ENCODE results near the gene IL37.
"Not testable (repeated sequence)": the region's sequence is repeated elsewhere in the genome, so short reads cannot be mapped to it uniquely, and the experiment has no call there.

The IL37 gene

DNA sequence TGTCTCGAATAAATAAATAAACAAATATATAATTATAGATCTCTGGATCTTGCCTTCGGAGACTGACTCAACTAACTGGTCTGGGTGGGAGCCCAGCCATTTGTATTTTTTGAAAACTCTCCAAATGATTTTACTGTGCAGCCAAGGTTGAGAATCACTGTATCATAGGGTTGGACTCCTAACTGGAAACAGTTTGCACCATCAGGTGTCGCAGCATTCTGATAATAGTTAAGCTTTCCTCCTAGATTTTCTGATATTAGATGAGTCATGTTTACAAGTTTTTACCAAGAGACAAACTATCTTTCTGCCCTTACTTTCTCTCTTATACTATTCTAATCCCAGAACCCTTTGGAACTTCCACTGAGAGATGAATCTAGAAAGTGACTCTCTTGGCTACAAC is 16.8 kb downstream of the IL37 start:
- no peak overlapping the region for H3K9ac ChIP-seq (ENCODE audit: low read length)
- no CpG with 5 or more reads among the region's 3 CpGs for WGBS (ENCODE audit: extremely low coverage, insufficient coverage, low lambda C conversion rate)
- no peak overlapping the region for H3K4me3 ChIP-seq (ENCODE audit: low read length)
- H3K27me3 ChIP-seq (ENCODE audit: insufficient read depth, low read length, poor library complexity): no peaks in the 10 kb centered on the region
- H2BK15ac ChIP-seq (replicated peaks; ENCODE audit: low read depth): no peak overlapping the region
- H4K8ac ChIP-seq (ENCODE audit: low read depth, low read length): no peak overlapping the region
- H3K79me1 ChIP-seq (ENCODE audit: low read length): no peaks in the 10 kb centered on the region
- H3K4me1 ChIP-seq (ENCODE audit: control insufficient read depth, low read depth, low read length): no peaks in the 10 kb centered on the region
- no peak overlapping the region for H2BK120ac ChIP-seq (ENCODE audit: low read depth, low read length)
- no peak overlapping the region for H3K4me2 ChIP-seq (ENCODE audit: low read length)
- no peak overlapping the region for H4K5ac ChIP-seq (ENCODE audit: low read length)
- DNase-seq: no peak
- H2AK5ac ChIP-seq (ENCODE audit: low read length): no peak overlapping the region
- H3K27ac ChIP-seq (ENCODE audit: low read depth, low read length): no peak overlapping the region
- H2BK5ac ChIP-seq (ENCODE audit: low read length): no peak overlapping the region
- no peaks in the 10 kb centered on the region for H3K79me2 ChIP-seq (ENCODE audit: control insufficient read depth, insufficient read depth, low read length)
- no peaks in the 10 kb centered on the region for H3K36me3 ChIP-seq (ENCODE audit: control insufficient read depth, insufficient read depth, low read length)
- H3K18ac ChIP-seq (ENCODE audit: low read length): no peak overlapping the region
- no peak overlapping the region for H3K23ac ChIP-seq (ENCODE audit: low read length)
- no peak overlapping the region for H3K4ac ChIP-seq (ENCODE audit: low read depth, low read length)
- no peak overlapping the region for H3K56ac ChIP-seq (ENCODE audit: low read length)

GRCh38 chr2:112933261-112933660 is 22.3 kb downstream of the IL37 start:
- no peaks in the 10 kb centered on the region for H3K79me2 ChIP-seq (ENCODE audit: control insufficient read depth, insufficient read depth, low read length)
- H3K36me3 ChIP-seq (ENCODE audit: control insufficient read depth, insufficient read depth, low read length): no peaks in the 10 kb centered on the region
- H3K56ac ChIP-seq (ENCODE audit: low read length): no peak overlapping the region
- H3K18ac ChIP-seq (ENCODE audit: low read length): no peak overlapping the region
- no peak overlapping the region for H3K4ac ChIP-seq (ENCODE audit: low read depth, low read length)
- H3K4me2 ChIP-seq (ENCODE audit: low read length): no peak overlapping the region
- no peak overlapping the region for H3K27ac ChIP-seq (ENCODE audit: low read depth, low read length)
- no peak overlapping the region for H2BK120ac ChIP-seq (ENCODE audit: low read depth, low read length)
- no peak overlapping the region for H4K5ac ChIP-seq (ENCODE audit: low read length)
- H2AK5ac ChIP-seq (ENCODE audit: low read length): no peak overlapping the region
- DNase-seq: no peak
- no peak overlapping the region for H3K9ac ChIP-seq (ENCODE audit: low read length)
- H2BK5ac ChIP-seq (ENCODE audit: low read length): no peak overlapping the region
- no CpG with 5 or more reads among the region's 12 CpGs for WGBS (ENCODE audit: extremely low coverage, insufficient coverage, low lambda C conversion rate)
- no peaks in the 10 kb centered on the region for H3K4me1 ChIP-seq (ENCODE audit: control insufficient read depth, low read depth, low read length)
- H3K23ac ChIP-seq (ENCODE audit: low read length): no peak overlapping the region
- H4K8ac ChIP-seq (ENCODE audit: low read depth, low read length): no peak overlapping the region
- no peaks in the 10 kb centered on the region for H3K27me3 ChIP-seq (ENCODE audit: insufficient read depth, low read length, poor library complexity)
- H3K79me1 ChIP-seq (ENCODE audit: low read length): no peaks in the 10 kb centered on the region
- no peak overlapping the region for H2BK15ac ChIP-seq (replicated peaks; ENCODE audit: low read depth)
- no peak overlapping the region for H3K4me3 ChIP-seq (ENCODE audit: low read length)

DNA sequence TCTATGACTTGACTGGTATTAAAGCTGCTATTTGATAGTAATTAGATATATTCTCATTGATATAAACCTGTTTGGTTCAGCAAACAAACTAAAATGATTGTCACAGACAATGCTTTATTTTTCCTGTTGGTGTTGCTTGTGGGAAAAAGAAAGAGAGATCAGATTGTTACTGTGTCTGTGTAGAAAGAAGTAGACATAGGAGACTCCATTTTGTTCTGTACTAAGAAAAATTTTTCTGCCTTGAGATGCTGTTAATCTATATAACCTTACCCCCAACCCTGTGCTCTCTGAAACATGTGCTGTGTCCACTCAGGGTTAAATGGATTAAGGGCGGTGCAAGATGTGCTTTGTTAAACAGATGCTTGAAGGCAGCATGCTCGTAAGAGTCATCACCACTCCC is 23.2 kb downstream of the IL37 start:
- not testable (repeated sequence) for H3K27ac ChIP-seq (ENCODE audit: low read depth, low read length); H2BK120ac ChIP-seq (ENCODE audit: low read depth, low read length); H3K79me1 ChIP-seq (ENCODE audit: low read length); H3K4me1 ChIP-seq (ENCODE audit: control insufficient read depth, low read depth, low read length); H3K23ac ChIP-seq (ENCODE audit: low read length); H2AK5ac ChIP-seq (ENCODE audit: low read length); H2BK5ac ChIP-seq (ENCODE audit: low read length); H3K79me2 ChIP-seq (ENCODE audit: control insufficient read depth, insufficient read depth, low read length); H3K9ac ChIP-seq (ENCODE audit: low read length); H3K18ac ChIP-seq (ENCODE audit: low read length); H3K4me2 ChIP-seq (ENCODE audit: low read length); H3K4me3 ChIP-seq (ENCODE audit: low read length); H3K56ac ChIP-seq (ENCODE audit: low read length); H3K27me3 ChIP-seq (ENCODE audit: insufficient read depth, low read length, poor library complexity); H3K4ac ChIP-seq (ENCODE audit: low read depth, low read length); H4K5ac ChIP-seq (ENCODE audit: low read length); DNase-seq; H3K36me3 ChIP-seq (ENCODE audit: control insufficient read depth, insufficient read depth, low read length); H2BK15ac ChIP-seq (replicated peaks; ENCODE audit: low read depth); H4K8ac ChIP-seq (ENCODE audit: low read depth, low read length)
- WGBS (ENCODE audit: extremely low coverage, insufficient coverage, low lambda C conversion rate): no CpG with 5 or more reads among the region's 2 CpGs

DNA sequence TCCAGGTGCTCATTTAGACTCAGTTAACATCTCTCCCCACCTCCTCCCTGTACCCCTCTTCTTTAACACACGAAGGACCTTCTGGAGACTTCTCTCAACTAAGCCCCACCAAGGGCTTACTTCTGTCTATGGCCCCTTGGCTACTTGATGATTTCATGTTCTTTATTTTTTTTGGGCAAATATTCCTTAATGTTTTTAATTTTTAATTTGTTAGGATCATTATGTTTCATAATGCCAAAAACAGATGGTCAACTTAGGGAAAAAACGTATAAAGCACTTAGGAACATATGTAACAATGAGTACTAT is 25.9 kb downstream of the IL37 start:
- Histone ChIP-seq H3K36me3 (ENCODE audit: control insufficient read depth, insufficient read depth, low read length) (no peaks in the 10 kb centered on the region), H3K27ac (ENCODE audit: low read depth, low read length) (no peak overlapping the region), H2BK120ac (ENCODE audit: low read depth, low read length) (no peak overlapping the region), H3K56ac (ENCODE audit: low read length) (no peak overlapping the region), H3K4me1 (ENCODE audit: control insufficient read depth, low read depth, low read length) (no peaks in the 10 kb centered on the region), H3K79me2 (ENCODE audit: control insufficient read depth, insufficient read depth, low read length) (no peaks in the 10 kb centered on the region), H3K79me1 (ENCODE audit: low read length) (no peaks in the 10 kb centered on the region), H2BK15ac (replicated peaks; ENCODE audit: low read depth) (no peak overlapping the region), H3K4ac (ENCODE audit: low read depth, low read length) (no peak overlapping the region), H3K4me2 (ENCODE audit: low read length) (no peak overlapping the region), H3K18ac (ENCODE audit: low read length) (no peak overlapping the region), H3K23ac (ENCODE audit: low read length) (no peak overlapping the region), H2AK5ac (ENCODE audit: low read length) (no peak overlapping the region), H4K8ac (ENCODE audit: low read depth, low read length) (no peak overlapping the region), H3K4me3 (ENCODE audit: low read length) (no peak overlapping the region), H4K5ac (ENCODE audit: low read length) (no peak overlapping the region), H3K27me3 (ENCODE audit: insufficient read depth, low read length, poor library complexity) (no peaks in the 10 kb centered on the region), H3K9ac (ENCODE audit: low read length) (no peak overlapping the region), H2BK5ac (ENCODE audit: low read length) (no peak overlapping the region)
- DNase-seq: no peak
- no CpG with 5 or more reads among the region's 2 CpGs for whole genome bisulfite sequencing (ENCODE audit: extremely low coverage, insufficient coverage, low lambda C conversion rate)

GRCh38 chr2:112938904-112939303 is 27.9 kb downstream of the IL37 start:
- Histone ChIP-seq H2BK120ac (ENCODE audit: low read depth, low read length) (no peak overlapping the region), H3K4ac (ENCODE audit: low read depth, low read length) (no peak overlapping the region), H3K27me3 (ENCODE audit: insufficient read depth, low read length, poor library complexity) (no peaks in the 10 kb centered on the region), H3K4me1 (ENCODE audit: control insufficient read depth, low read depth, low read length) (no peaks in the 10 kb centered on the region), H4K8ac (ENCODE audit: low read depth, low read length) (no peak overlapping the region), H3K4me2 (ENCODE audit: low read length) (no peak overlapping the region), H3K56ac (ENCODE audit: low read length) (no peak overlapping the region), H3K36me3 (ENCODE audit: control insufficient read depth, insufficient read depth, low read length) (no peaks in the 10 kb centered on the region), H3K79me1 (ENCODE audit: low read length) (no peaks in the 10 kb centered on the region), H3K4me3 (ENCODE audit: low read length) (no peak overlapping the region), H3K23ac (ENCODE audit: low read length) (no peak overlapping the region), H2BK15ac (replicated peaks; ENCODE audit: low read depth) (no peak overlapping the region), H2BK5ac (ENCODE audit: low read length) (no peak overlapping the region), H3K18ac (ENCODE audit: low read length) (no peak overlapping the region), H3K27ac (ENCODE audit: low read depth, low read length) (no peak overlapping the region), H2AK5ac (ENCODE audit: low read length) (no peak overlapping the region), H4K5ac (ENCODE audit: low read length) (no peak overlapping the region), H3K79me2 (ENCODE audit: control insufficient read depth, insufficient read depth, low read length) (no peaks in the 10 kb centered on the region), H3K9ac (ENCODE audit: low read length) (no peak overlapping the region)
- no peak for DNase-seq
- WGBS (ENCODE audit: extremely low coverage, insufficient coverage, low lambda C conversion rate): no CpG with 5 or more reads among the region's 5 CpGs

GRCh38 chr2:112939425-112939824 is 28.5 kb downstream of the IL37 start:
- Histone ChIP-seq H4K5ac (ENCODE audit: low read length) (no peak overlapping the region), H2BK5ac (ENCODE audit: low read length) (no peak overlapping the region), H3K79me1 (ENCODE audit: low read length) (no peaks in the 10 kb centered on the region), H3K4ac (ENCODE audit: low read depth, low read length) (no peak overlapping the region), H3K27ac (ENCODE audit: low read depth, low read length) (no peak overlapping the region), H3K36me3 (ENCODE audit: control insufficient read depth, insufficient read depth, low read length) (no peaks in the 10 kb centered on the region), H3K23ac (ENCODE audit: low read length) (no peak overlapping the region), H2AK5ac (ENCODE audit: low read length) (no peak overlapping the region), H3K4me2 (ENCODE audit: low read length) (no peak overlapping the region), H3K79me2 (ENCODE audit: control insufficient read depth, insufficient read depth, low read length) (no peaks in the 10 kb centered on the region), H3K4me3 (ENCODE audit: low read length) (no peak overlapping the region), H3K9ac (ENCODE audit: low read length) (no peak overlapping the region), H3K27me3 (ENCODE audit: insufficient read depth, low read length, poor library complexity) (no peaks in the 10 kb centered on the region), H3K18ac (ENCODE audit: low read length) (no peak overlapping the region), H2BK15ac (replicated peaks; ENCODE audit: low read depth) (no peak overlapping the region), H3K56ac (ENCODE audit: low read length) (no peak overlapping the region), H4K8ac (ENCODE audit: low read depth, low read length) (no peak overlapping the region), H2BK120ac (ENCODE audit: low read depth, low read length) (no peak overlapping the region), H3K4me1 (ENCODE audit: control insufficient read depth, low read depth, low read length) (no peaks in the 10 kb centered on the region)
- WGBS (ENCODE audit: extremely low coverage, insufficient coverage, low lambda C conversion rate): no CpG with 5 or more reads among the region's 5 CpGs
- DNase-seq: no peak

Measured in mesendoderm (in vitro differentiated cells).